Kidney epithelial cell (primary cell): Measurements from ENCODE around the gene DSTN. TPM values are rescaled to one million over a fixed set of nuclear protein-coding genes. Genes with fewer than 3 reads are reported as not detected.

ENCODE experiments used
- DNase-seq: peaks from one replicate; pipeline ENCODE4 v3.0.0-alpha.2; 2010; ENCODE audit warnings: low read depth
- H3K27me3 ChIP-seq: 2 replicates; pipeline ENCODE4 v1.6.0; 2011; ENCODE audit warnings: low read length; ENCODE audit not compliant: control insufficient read depth, insufficient read depth
- H3K36me3 ChIP-seq: 2 replicates; pipeline ENCODE4 v1.5.1; 2011; ENCODE audit warnings: low read length; ENCODE audit not compliant: control insufficient read depth, insufficient read depth
- H3K4me3 ChIP-seq: 2 replicates; pipeline ENCODE4 v1.5.1; 2011; ENCODE audit warnings: low read depth, mild to moderate bottlenecking, control low read depth, low read length
- total RNA-seq: library from RNA; depleted of rRNA; stranded (reverse); fragments of >200 nt; gene quantifications from 2 replicates; pipeline ENCODE4 v1.2.3, GENCODE V29; 2015
- TF ChIP-seq, protein P1 (sequence below): IDR thresholded peaks from 2 replicates; pipeline ENCODE4 v1.5.1; 2011; ENCODE audit warnings: mild to moderate bottlenecking, moderate library complexity, low read length, control low read depth, inconsistent platforms; ENCODE audit not compliant: insufficient read depth, poor library complexity, severe bottlenecking

The DSTN gene
- total RNA-seq, 1 donor from 2014 or later: 255 TPM

GRCh38 chr20:17635332-17636244, 65.7 kb downstream of the DSTN start:
- DNase-seq: no peak
- TF ChIP-seq, protein P1, sequence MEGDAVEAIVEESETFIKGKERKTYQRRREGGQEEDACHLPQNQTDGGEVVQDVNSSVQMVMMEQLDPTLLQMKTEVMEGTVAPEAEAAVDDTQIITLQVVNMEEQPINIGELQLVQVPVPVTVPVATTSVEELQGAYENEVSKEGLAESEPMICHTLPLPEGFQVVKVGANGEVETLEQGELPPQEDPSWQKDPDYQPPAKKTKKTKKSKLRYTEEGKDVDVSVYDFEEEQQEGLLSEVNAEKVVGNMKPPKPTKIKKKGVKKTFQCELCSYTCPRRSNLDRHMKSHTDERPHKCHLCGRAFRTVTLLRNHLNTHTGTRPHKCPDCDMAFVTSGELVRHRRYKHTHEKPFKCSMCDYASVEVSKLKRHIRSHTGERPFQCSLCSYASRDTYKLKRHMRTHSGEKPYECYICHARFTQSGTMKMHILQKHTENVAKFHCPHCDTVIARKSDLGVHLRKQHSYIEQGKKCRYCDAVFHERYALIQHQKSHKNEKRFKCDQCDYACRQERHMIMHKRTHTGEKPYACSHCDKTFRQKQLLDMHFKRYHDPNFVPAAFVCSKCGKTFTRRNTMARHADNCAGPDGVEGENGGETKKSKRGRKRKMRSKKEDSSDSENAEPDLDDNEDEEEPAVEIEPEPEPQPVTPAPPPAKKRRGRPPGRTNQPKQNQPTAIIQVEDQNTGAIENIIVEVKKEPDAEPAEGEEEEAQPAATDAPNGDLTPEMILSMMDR: no peak
- Histone ChIP-seq H3K4me3 (no peak overlapping the region), H3K27me3 (no peaks in the 10 kb centered on the region), H3K36me3 (peaks cover 4% of the 10 kb centered on the region)

DNA sequence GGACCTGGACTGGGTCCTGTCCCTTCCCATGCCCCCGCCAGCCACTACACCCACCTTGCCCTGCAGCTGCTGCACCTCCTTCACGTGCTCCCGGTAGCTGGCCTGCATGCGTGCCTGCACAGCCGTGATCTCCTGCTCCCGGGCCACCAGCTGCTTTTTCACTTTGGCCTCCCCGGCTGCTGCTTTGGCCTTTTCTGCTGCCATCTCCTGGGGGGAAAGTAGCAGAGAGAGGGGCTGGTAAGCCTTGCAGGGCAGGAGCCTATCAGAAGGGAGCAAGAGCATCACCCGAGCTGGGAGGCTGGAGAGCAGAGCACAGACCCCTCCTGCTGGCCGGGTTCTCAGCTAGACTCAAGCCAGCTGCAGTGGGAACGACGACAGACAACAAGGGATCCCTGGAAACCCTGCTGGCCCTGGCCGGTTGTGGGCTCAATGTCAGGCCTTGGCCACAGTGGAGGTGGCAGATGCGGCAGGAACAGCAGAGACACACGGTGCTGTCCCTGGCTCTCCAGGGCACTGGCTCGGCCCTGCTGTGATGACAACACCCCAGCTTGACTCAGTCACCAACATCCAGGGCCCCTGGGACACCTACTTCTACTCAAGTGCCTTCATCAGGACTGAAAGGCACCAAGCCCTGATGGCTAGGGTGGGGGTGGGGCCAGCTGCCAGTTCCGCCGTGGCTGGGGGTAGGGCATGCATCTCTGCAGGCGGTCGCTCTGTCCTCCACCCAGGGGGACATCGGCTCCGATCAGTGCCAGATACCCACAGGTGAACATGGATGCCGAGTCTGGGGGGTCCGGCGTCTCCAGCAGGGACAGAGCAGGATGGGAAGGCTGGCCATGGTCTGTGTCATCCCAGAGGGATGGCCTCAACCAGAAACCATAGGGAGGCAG, 66.9 kb downstream of the DSTN start:
- Histone ChIP-seq H3K4me3 (no peak overlapping the region), H3K36me3 (peaks cover 2% of the 10 kb centered on the region), H3K27me3 (no peaks in the 10 kb centered on the region)
- DNase-seq: no peak
- TF ChIP-seq, protein P1: no peak

DNA sequence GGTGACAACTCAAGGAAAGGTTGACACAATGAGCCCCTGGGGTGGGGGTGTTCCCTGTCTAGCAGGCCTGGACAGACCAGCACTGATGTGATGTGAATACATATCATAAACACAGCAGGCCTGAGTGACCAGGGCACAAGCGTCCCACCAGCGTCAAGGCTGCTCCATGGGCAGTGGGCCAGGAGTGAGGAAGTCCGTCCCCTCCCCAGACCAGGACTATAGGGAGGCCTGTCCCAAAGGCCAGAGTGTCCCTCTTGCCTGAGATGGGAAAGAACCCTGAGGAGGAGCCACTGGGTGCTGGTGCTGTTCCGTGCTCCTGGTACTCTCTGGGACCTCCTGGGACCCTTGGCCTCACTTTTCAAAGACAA, 67.5 kb downstream of the DSTN start:
- Histone ChIP-seq H3K36me3 (peaks cover 2% of the 10 kb centered on the region), H3K27me3 (no peaks in the 10 kb centered on the region), H3K4me3 (no peak overlapping the region)
- DNase-seq: no peak
- TF ChIP-seq, protein P1: no peak

GRCh38 chr20:17637985-17638640, 68.2 kb downstream of the DSTN start:
- DNase-seq: no peak
- peaks cover 1% of the 10 kb centered on the region for H3K36me3 ChIP-seq
- TF ChIP-seq, protein P1: no peak

GRCh38 chr20:17638835-17639407, 69.0 kb downstream of the DSTN start:
- no peak for DNase-seq
- TF ChIP-seq, protein P1: no peak
- no peak overlapping the region for H3K4me3 ChIP-seq
- peaks cover 1% of the 10 kb centered on the region for H3K36me3 ChIP-seq
- no peaks in the 10 kb centered on the region for H3K27me3 ChIP-seq

More at GRCh38 chr20:17637985-17638640, 68.2 kb downstream of the DSTN start:
- Histone ChIP-seq H3K27me3 (no peaks in the 10 kb centered on the region), H3K4me3 (no peak overlapping the region)
